Left ventricle myocardium superior (tissue), 1 donor: ENCODE measurements around the gene IL10RB. TPM values are rescaled to one million over a fixed set of nuclear protein-coding genes. Genes with fewer than 3 reads are reported as not detected.
A peak's percentile ranks its signal among the peaks of the same experiment; 100 is the strongest.
"Not testable (repeated sequence)": the region's sequence is repeated elsewhere in the genome, so short reads cannot be mapped to it uniquely, and the experiment has no call there.

Source experiments
- ATAC-seq: fragments of 200-7000 bp; cut with Tn5 transposase; one replicate; pipeline ENCODE4 v1.9.1; 2020; ENCODE audit warnings: mild to moderate bottlenecking, moderate library complexity
- DNase-seq: peaks from one replicate; pipeline ENCODE4 v3.0.0-alpha.2; 2020
- intact Hi-C: fragments of 100-400 bp; cut with micrococcal nuclease; formaldehyde crosslinking; loops from one replicate; pipeline ENCODE4 v1.11.0; 2022
- total RNA-seq: library from RNA; stranded (reverse); fragmentation: NEBNext Ultra II Directional; extraction: Animal tissue kit (Norgen Biotek cat#: 25700); gene quantifications from one replicate; pipeline ENCODE4 v1.2.1, GENCODE V29; 2021
- donor health status: DM: no; HTN: yes; CAD: no; lungs with severe emphysema.

IL10RB gene
- total RNA-seq, 1 donor from 2014 or later = 6.3 TPM

DNA sequence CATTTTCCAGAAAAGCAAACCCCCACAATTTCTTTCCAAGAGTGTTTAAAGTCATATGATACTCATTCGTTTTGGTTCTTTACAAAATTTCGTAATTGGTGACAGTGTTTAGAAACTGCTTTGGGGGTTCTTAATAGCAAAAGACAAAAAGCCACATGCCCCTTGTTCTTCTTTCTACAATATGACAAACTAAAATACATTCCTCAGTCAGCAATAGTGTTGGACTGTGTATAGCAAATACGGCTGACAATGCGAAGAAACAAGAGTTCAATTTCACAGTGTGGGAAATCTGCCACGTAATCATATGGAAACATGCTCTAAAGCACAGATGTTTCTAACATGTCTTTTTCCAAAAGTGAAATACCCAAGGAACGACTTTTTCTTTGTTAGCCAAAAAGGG is 51.0 kb downstream of the IL10RB start:
- intact Hi-C loops = no loop called here
- DNase-seq = no peak
- ATAC-seq = no peak

DNA sequence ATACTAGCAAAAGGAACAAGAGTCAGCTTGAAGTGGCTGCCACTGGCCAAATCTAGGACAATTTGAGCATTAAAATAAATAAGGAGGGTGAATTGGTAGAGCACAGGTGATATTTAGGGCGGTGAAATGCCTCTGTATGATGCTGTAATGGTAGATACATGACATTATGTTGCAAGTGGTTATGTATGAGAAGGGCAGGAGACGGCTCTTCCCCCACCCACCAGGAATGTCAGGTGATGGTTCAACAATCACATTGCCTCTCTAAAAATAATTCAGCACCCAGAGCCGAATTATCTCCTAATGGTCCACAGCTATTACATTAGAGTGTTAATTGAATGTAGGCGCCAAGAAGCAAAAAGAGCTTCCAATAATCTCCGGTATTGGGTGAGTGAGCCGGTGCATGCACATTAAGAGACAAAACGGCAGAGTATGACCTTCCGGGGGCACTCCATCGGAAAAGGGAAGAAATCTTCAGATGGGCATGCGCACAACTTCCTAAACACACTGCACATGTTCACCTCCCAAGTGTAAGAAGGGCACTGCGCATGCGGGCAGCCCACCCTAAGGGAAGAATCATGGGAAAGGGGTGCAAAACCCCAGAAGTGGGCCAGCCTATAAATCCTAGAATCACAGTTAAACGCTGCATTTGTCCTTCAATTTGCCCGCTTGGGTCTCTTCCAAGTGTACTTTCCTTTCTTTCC is 51.8 kb downstream of the IL10RB start:
- ATAC-seq = no peak
- DNase-seq = no peak
- intact Hi-C loops = no loop called here

DNA sequence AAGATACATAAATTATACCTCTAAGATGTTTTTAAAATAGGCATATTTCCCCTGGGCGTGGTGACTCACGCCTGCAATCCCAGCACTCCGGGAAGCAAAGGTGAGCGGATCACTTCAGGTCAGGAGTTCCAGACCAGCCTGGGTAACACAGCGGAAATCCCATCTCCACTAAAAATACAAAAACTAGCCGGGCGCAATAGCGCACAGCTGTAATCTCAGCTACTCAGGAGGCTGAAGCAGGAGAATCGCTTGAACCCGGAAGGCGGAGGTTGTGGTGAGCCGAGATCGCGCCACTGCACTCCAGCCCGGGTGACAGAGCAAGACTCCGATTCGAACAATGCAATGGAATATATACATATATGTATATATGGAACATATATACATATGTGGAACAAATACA is 54.8 kb downstream of the IL10RB start:
- DNase-seq, ATAC-seq, intact Hi-C loops: not testable (repeated sequence)

DNA sequence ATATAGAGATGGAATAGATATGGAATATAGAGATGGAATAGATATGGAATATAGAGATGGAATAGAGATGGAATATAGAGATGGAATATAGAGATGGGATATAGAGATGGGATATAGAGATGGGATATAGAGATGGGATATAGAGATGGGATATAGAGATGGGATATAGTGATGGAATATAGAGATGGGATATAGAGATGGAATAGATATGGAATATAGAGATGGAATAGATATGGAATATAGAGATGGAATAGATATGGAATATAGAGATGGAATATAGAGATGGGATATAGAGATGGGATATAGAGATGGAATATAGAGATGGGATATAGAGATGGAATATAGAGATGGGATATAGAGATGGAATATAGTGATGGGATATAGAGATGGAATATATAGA is 57.4 kb downstream of the IL10RB start:
- DNase-seq, intact Hi-C loops, ATAC-seq: not testable (repeated sequence)

DNA sequence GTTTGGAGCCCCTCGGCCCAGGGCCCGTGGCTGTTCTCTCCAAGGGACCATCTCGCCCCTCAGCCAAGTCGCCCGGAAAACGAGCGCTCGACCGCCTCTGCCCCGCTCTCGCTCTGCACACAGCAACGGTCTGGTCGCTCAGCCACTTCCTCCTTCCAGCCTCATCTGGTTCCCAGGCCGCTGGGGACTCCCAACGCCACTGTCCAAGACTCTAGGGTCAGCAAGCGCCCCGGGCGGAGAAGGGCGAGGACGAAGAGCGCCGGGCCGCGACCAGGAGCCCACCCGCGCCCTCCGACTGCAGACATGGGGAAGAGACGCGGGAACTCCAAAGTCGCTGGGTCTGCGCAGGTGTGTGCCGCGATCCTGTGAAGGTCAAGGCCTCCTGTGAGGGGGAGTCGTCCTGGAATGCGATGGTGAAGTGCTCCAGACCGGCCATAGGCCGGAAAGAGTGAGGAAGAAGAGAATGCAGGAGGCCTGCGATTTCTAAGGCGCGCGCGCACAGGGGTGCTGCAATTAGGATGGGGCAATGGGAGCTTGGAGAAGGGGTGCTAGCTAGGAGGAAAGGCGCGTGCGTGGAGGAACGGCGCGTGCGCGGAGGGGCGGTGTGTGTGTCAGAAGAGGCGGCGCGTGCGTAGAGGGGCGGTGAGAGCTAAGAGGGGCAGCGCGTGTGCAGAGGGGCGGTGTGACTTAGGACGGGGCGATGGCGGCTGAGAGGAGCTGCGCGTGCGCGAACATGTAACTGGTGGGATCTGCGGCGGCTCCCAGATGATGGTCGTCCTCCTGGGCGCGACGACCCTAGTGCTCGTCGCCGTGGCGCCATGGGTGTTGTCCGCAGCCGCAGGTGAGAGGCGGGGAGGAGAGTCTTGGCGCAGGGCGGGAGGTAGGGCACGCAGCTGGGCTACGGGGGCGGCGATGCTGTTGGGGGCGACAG is 58.4 kb downstream of the IL10RB start, which contains the start of gene IFNAR1:
TSS of gene IFNAR1 (plus strand) at position 680 of the 931 bp plus-strand sequence. CDS start at position 766, 86 bp downstream.
- intact Hi-C loops = no loop called here
- ATAC-seq = peak; percentile 99
- DNase-seq = peak; percentile 99

DNA sequence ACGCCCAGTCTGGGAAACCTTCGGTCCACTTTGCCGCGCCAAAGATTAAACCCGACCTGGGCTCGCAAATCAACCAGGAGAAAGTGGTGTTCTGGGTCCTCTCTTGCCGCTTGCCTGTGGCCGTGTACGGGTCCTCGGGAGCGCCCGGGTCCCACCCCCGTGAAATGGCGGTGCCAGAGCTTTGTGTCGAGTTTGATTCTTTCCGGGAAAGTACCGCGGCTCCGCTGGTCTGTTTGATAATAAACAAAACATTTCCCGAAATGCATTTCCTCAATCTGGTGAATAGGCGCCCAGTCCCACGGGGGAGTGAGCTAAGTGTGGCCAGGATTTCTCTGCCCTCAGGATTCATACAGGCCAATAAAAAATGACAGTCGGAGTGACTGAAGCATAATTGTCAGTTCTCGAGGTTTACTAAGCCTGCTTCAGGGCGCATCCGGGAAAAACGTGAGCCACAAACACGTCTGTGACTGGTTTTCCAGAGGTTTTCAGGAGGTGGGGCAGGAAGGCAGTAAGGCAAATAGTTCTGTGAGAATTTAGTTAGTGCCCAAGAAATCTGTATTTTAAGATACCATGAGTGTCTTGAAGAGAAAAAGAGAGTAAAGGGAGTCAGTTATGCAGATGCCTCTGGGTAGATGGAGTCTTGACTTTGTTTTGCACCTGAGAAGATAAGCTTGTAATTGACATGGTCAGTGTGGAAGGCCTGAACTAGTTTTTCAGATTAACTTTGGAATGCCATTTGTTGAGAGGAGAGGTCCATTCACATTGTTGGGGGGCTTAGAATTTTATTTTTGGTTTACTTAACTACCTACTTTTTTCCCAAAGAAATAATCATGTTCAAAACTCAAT is 59.3 kb downstream of the IL10RB start:
- peak; percentile 63 for ATAC-seq
- intact Hi-C loops = no loop called here

DNA sequence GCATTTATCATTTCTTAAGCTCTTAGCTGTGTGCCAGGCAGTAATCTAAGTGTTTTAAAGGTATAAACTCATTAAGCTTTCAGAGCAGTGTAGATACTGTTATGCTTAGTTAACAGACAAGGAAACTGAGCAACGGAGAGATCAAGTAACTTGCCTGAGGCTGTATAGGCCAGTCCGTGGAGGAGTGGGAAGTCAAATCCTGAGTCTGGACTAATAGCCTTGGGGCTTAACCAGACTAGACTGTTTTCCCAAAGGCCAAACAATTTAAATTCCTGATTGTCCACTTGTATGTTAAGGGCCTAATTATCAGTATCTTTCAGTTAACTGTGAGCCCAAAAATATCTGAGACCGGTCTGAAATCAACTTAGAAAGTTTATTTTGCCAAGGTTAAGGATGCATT is 61.2 kb downstream of the IL10RB start:
- no peak for DNase-seq
- ATAC-seq = no peak
- intact Hi-C loops = no loop called here

More for the DNA sequence above, 59.3 kb downstream of the IL10RB start:
- peak; percentile 80 for DNase-seq

DNA sequence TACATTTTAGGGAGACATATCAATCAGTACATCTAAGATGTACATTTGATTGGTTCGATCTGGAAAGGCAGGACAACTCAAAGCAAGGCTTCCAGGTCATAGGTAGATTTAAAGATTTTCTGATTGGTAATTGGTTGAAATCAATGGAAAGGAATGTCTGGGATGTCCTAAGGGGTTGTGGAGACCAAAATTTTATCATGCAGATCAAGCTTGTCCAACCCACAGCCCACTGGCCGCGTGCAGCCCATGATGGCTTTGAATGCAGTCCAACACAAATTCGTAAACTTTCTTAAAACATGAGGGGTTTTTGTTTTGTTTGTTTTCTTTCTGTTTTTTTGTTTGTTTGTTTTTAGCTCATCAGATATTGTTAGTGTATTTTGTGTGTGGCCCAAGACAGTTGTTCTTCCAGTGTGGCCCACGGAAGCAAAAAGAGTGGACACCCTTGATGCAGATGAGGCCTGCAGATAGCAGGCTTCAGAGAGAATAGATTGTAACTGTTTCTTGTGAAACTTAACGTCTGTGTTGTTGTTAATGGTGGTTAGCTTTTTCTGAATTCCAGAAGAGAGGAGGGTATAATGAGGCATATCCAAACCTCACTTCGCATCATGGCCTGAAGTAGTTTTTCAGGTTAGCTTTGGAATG is 61.7 kb downstream of the IL10RB start:
- DNase-seq = no peak
- no peak for ATAC-seq
- intact Hi-C loops = no loop called here

DNA sequence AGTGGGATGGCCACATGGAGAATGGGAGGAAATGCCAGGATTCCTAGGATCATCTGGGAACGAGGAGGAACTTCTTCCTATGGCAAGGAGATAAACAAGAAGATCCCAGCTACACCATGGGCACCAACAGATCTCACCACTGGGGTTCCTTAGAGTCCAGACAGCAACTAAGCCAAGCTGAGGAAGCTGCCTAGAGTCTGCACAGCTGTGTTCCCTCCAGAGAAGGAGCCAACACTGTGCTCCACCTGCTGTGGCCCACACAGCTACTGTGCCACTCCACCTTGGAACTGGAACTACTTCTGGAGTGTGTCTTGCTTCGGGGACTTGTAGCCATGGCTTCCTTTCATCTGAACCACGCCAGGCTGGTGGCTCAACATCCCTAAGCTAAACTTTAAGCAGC is 64.6 kb downstream of the IL10RB start:
- no peak for DNase-seq
- intact Hi-C loops = no loop called here
- peak; percentile 27 for ATAC-seq

DNA sequence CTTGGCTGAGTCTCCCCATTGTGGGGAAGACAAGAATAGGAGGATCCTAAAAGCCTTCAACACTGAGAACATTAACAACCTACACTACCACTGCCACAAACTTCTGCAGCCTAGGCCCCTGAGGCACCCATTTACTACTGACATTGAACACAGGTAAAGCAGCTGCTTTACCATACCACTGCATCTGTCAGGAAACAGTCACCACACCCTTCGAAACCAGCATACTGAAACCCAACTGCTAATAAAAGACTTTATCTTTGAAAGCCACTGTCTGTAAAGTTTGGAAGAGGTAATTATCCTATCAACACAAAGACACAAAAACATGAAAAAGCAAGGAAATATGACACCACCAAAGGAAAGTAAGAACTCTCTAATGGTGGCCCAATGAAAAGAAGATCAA is 66.0 kb downstream of the IL10RB start:
- DNase-seq (no peak), ATAC-seq (no peak)
- intact Hi-C loops = no loop called here

DNA sequence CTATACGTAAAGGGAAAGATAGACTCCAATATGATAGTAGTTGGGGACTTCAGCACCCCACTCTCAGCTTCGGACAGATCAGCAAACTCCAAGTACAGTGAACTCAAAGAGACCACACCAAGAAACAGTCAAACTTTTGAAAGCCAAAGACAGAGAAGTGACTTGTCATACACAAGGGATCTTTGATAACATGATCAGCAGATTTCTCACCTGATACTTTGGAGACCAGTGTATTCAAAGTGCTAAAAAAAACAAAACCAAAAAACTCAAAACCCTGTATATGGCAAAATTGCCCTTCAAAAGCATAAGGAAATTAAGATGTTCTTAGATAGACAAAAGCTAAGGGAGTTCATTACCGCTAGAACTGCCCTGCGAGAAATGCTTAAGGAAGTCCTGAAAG is 68.0 kb downstream of the IL10RB start:
- DNase-seq (no peak), ATAC-seq (no peak)
- intact Hi-C loops = no loop called here

DNA sequence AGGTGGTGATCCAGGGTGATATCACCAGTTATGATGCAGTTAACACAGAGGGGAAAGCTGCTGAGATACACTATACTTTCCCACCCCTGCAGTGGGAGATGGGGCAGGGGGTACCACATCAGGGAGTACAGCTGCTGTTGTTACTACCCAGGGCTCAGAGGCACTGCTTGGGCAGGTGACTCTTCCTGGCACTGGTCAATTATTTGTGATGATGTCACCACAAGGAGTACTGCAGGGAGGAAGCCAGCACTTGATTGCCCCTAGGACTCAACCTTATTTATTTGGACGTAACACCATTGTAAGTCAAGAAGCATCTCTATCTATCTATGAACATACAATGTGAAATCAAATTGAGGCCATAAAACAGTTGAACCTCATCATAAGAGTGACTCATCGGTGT is 68.7 kb downstream of the IL10RB start:
- intact Hi-C loops = no loop called here
- DNase-seq = no peak

DNA sequence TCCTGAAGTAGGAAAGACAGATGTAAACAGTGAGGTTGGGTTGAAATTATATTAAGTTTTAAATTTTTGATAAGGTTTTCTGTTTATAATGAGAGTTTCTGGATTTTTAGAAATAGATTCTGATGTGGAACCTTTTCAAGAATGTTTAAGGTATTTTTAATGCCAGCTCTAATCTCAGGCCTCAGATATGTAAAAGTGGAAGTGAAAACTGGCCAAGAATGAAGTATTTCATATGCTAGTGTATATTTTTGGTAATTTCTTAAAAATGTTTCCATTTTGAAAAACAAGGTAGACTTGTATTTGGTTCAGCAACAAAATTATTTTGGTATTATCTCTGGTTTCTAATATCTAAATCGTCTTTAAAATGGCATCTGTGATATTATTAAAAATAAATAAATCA is 73.0 kb downstream of the IL10RB start:
- ATAC-seq (no peak), DNase-seq (no peak)
- intact Hi-C loops = no loop called here

More for the DNA sequence above, 68.7 kb downstream of the IL10RB start:
- ATAC-seq = no peak

DNA sequence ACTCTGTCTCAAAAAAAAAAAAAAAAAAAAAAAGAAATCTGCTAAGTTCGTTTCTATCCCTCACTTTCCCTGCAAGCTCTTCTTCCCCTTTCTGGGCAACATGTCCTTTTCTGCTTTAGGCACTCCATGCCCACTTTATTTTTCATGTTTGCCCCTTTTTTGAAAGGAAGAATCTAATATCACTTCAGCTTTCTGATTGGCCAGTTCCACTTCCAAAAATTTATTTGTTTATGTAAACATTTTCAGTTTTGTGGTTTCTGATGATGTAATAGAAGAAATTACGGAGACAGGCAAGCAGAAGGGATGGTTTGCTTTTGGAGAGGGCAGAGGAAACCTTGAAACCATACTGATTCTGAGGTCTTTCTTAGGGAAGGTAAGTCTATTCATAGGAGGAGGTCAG is 73.8 kb downstream of the IL10RB start:
- ATAC-seq = no peak
- DNase-seq = no peak
- intact Hi-C loops = no loop called here

DNA sequence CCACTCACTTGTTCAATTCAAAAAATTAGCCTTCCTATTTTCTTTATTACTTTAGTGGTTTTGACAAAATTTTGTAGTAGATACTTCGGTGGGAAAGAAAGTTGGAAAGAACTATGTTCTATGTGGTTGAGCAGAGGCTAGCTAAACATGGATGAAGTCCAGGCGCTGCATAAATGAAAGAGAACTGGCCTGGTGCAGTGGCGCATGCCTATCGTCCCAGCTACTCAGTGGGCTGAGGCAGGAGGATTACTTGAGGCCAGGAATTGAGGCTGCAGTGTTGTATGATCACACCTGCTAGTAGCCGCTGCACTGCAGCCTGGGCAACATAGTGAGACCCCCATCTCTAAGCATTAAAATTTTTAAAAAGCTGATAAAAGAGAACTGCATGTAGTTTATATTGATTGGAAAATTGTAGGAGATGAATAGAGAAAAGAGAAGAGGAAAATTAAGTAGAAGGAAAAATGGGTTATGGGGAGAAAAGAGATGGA is 79.6 kb downstream of the IL10RB start:
- ATAC-seq = no peak
- intact Hi-C loops = no loop called here

More for the DNA sequence above, 79.6 kb downstream of the IL10RB start:
- no peak for DNase-seq
